Endothelial cell (in vitro differentiated cells): ENCODE measurements around the gene CA6. TPM values are rescaled to one million over a fixed set of nuclear protein-coding genes. Genes with fewer than 3 reads are reported as not detected.

Experiments used
- DNase-seq: peaks from one replicate; pipeline ENCODE4 v3.0.0; 2021; ENCODE audit warnings: low spot score
- H3K27ac Mint-ChIP-seq: one replicate; pipeline ENCODE4 v1.8.0; 2021; ENCODE audit warnings: mixed read lengths, inconsistent platforms; ENCODE audit not compliant: unreplicated experiment
- H3K27me3 Mint-ChIP-seq: one replicate; pipeline ENCODE4 v1.8.0; 2021; ENCODE audit warnings: mild to moderate bottlenecking, moderate library complexity, mixed read lengths, inconsistent platforms; ENCODE audit not compliant: unreplicated experiment
- H3K36me3 Mint-ChIP-seq: one replicate; pipeline ENCODE4 v1.8.0; 2021; ENCODE audit warnings: mild to moderate bottlenecking, low read depth, mixed read lengths, inconsistent platforms; ENCODE audit not compliant: unreplicated experiment
- H3K4me1 Mint-ChIP-seq: one replicate; pipeline ENCODE4 v1.8.0; 2021; ENCODE audit warnings: mild to moderate bottlenecking, mixed read lengths, inconsistent platforms; ENCODE audit not compliant: unreplicated experiment
- H3K4me3 Mint-ChIP-seq: one replicate; pipeline ENCODE4 v1.8.0; 2021; ENCODE audit warnings: mild to moderate bottlenecking, mixed read lengths, inconsistent platforms; ENCODE audit not compliant: unreplicated experiment
- H3K9me3 Mint-ChIP-seq: one replicate; pipeline ENCODE4 v1.8.0; 2021; ENCODE audit warnings: mixed read lengths, inconsistent platforms; ENCODE audit not compliant: unreplicated experiment
- total RNA-seq: library from RNA; stranded (reverse); fragmentation: NEBNext Ultra II Directional; extraction: Animal tissue kit (Norgen Biotek cat#: 25700); gene quantifications from one replicate; pipeline ENCODE4 v1.2.1, GENCODE V29; 2021; ENCODE audit not compliant: unreplicated experiment
- TF ChIP-seq, protein P1 (sequence below): fragments of 200-600 bp; sonication (generic); IDR thresholded peaks from one replicate; pipeline ENCODE4 v1.5.0; 2021; ENCODE audit warnings: antibody characterized with exemption; ENCODE audit not compliant: unreplicated experiment

Gene CA6
- total RNA-seq, 1 donor from 2014 or later, result 2.5 TPM

DNA sequence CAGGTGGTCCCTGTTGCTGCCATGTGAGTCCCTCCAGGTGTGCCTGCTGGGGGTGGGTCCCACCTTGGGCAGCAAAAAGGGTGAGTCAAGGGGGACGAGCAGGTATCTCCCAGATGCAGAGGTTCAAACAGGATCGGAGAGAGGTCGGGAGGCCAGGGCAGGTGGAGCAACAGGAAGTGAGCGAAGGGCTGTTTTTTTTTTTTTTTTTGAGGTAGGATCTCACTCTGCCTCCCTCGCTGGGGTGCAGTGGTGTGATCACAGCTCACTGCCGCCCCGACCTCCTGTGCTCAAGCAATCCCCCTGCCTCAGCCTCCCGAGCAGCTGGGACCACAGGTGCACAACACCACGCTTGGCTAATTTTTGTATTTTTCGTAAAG, 41.1 kb downstream of the CA6 start:
- Mint-ChIP-seq H3K27me3 (peaks cover 4% of the 10 kb centered on the region), H3K4me1 (peaks cover 3% of the 10 kb centered on the region), H3K9me3 (no peaks in the 10 kb centered on the region), H3K36me3 (no peaks in the 10 kb centered on the region), H3K4me3 (no peak overlapping the region), H3K27ac (no peak overlapping the region)
- DNase-seq, result no peak
- TF ChIP-seq, protein P1, sequence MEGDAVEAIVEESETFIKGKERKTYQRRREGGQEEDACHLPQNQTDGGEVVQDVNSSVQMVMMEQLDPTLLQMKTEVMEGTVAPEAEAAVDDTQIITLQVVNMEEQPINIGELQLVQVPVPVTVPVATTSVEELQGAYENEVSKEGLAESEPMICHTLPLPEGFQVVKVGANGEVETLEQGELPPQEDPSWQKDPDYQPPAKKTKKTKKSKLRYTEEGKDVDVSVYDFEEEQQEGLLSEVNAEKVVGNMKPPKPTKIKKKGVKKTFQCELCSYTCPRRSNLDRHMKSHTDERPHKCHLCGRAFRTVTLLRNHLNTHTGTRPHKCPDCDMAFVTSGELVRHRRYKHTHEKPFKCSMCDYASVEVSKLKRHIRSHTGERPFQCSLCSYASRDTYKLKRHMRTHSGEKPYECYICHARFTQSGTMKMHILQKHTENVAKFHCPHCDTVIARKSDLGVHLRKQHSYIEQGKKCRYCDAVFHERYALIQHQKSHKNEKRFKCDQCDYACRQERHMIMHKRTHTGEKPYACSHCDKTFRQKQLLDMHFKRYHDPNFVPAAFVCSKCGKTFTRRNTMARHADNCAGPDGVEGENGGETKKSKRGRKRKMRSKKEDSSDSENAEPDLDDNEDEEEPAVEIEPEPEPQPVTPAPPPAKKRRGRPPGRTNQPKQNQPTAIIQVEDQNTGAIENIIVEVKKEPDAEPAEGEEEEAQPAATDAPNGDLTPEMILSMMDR, result no peak

DNA sequence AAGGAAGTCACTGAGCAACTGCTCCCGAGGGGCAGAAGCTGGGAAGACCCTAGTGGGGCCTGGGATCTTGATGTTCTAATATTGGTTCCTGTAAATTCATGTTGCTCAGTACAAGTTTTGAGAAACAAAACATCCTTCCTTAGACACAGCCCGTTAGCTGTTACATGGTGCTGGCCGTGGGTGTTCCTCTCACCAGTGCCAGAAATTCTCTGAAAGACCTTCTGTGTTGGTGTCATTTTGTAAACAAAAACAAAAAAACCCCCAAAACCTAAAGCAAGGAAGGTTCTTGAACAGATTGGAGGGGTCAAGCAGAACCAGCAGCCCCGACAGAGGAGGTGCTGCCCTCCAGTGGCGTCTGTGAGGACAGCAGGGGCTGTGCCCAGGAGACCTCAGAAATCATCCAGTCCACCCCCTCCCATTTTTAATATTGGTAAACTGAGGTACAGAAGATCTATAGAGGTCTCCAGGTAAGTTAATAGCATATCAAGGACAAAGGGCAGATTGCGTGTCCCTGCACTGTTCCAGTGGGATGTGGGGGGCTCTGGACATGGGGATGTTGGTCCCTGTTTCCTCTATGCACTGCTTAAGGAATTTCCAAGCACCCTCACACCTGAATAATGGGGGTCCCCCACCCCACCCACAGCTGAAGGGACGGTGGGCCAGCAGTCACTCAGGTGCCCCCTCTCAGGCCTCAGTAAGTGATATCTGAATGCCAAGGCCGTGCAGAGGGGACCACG, 42.4 kb downstream of the CA6 start:
- Mint-ChIP-seq H3K4me3 (no peak overlapping the region), H3K36me3 (no peaks in the 10 kb centered on the region), H3K27me3 (peaks cover 7% of the 10 kb centered on the region), H3K27ac (no peak overlapping the region), H3K4me1 (peaks cover 3% of the 10 kb centered on the region), H3K9me3 (no peaks in the 10 kb centered on the region)
- TF ChIP-seq, protein P1, result peak; percentile 86
- DNase-seq, result peak; percentile 77

DNA sequence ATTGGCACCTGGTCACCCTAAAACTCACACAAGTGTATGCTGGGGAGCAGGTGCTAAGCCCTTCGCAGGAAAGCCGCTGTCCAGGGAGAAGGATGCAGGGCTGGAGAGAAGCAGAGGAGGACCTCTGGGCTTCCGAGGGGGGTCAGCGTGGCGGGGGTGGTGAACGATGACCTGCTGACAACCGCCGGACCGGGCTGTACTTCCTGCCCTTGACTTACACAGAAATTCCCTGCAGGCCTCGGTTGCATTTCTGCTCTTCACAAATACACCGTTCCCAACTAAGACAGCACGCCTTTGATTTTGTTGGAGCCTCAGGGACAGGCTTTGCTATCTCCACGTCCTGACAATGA, 42.9 kb downstream of the CA6 start:
- H3K36me3 Mint-ChIP-seq, result no peaks in the 10 kb centered on the region
- no peak for DNase-seq
- TF ChIP-seq, protein P1, result no peak
- H3K27me3 Mint-ChIP-seq, result peaks cover 7% of the 10 kb centered on the region
- H3K4me1 Mint-ChIP-seq, result peaks cover 3% of the 10 kb centered on the region
- H3K9me3 Mint-ChIP-seq, result no peaks in the 10 kb centered on the region
- H3K27ac Mint-ChIP-seq, result no peak overlapping the region
- no peak overlapping the region for H3K4me3 Mint-ChIP-seq

DNA sequence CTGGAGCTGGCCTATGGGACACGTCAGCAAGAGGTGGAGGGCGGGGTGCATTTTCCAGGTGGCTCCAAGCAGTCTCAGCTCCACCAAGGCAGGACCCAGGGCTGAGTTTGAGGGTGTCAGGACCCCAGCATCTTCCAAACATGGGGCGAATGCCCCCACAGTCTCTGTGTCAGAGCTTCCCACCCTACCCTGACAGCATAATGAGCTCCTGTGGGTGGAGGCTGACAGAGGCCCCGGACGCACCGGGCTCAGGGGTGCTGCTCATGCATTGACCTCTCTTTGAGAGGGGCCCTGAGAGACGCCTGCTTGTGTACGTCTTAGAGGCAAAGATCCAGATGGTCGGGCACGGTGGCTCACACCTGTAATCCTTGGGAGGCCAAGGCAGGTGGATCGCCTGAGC, 43.4 kb downstream of the CA6 start:
- peaks cover 7% of the 10 kb centered on the region for H3K27me3 Mint-ChIP-seq
- no peak overlapping the region for H3K4me3 Mint-ChIP-seq

DNA sequence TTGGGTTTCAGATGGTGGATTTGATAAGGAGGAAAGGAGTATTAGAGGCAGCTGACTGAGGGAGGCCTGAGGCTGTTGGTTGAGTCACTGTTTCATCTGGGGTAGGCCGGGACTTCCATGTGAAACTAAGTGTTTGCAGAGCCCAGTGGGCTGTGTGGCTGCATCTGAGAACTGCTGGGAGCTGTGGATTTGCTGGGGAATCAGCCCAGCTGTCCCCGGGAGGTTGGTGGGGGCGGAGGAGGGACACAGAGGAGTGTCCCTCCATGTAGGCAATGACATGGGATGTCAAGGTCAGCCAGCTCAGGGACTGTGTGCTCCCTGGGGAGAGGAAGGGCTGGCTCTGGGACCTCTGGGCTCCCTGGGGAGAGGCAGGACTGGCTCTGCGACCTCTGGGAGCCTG, 44.2 kb downstream of the CA6 start:
- peaks cover 7% of the 10 kb centered on the region for H3K27me3 Mint-ChIP-seq
- no peak for DNase-seq
- TF ChIP-seq, protein P1, result no peak
- H3K36me3 Mint-ChIP-seq, result no peaks in the 10 kb centered on the region
- no peak overlapping the region for H3K27ac Mint-ChIP-seq
- H3K4me3 Mint-ChIP-seq, result no peak overlapping the region
- no peaks in the 10 kb centered on the region for H3K9me3 Mint-ChIP-seq
- H3K4me1 Mint-ChIP-seq, result peaks cover 3% of the 10 kb centered on the region

More for the DNA sequence above, 43.4 kb downstream of the CA6 start:
- Mint-ChIP-seq H3K36me3 (no peaks in the 10 kb centered on the region), H3K9me3 (no peaks in the 10 kb centered on the region), H3K27ac (no peak overlapping the region), H3K4me1 (peaks cover 3% of the 10 kb centered on the region)
- no peak for DNase-seq
- TF ChIP-seq, protein P1, result no peak
